ENCODE data around the gene NRP1. TPM values are rescaled to one million over a fixed set of nuclear protein-coding genes. Genes with fewer than 3 reads are reported as not detected.

NRP1 gene
- total and polyA plus RNA-seq, 2 of the 8 experiments (the other 6 are each of a cell fraction or from before 2014, with no cell fraction given): 1.2 to 2.1 TPM

DNA sequence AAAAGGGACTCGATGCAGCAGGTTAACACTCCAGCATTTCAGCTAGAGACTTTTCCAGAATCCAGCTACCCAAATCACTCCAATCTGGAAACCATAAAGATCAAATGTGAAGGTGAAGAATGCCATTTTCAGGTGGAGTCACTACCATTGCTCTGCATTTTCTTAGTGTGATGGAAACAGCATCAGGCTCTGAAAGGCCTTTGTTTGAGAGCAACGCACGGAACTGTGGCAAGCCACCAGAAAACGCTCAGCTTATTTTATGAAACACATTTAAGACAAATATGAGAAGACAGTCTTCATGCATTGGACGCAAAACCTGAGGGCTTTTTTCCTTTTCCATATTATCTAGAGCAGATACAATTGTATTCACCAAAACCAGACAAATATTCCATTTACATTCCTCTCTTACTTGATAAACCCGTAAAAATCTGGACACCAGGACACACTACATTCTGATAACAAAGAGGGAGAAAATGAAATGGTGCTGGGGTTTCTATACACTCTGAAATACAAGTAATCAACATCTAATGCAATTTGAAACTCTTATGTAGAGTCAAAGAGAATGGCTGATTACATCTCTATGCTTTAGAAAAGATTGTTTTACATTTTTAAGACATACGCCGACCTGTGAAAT lies 99.1 kb downstream of the NRP1 start:
- no peak overlapping the region for H2BK5ac ChIP-seq (ENCODE audit: low read depth, low read length)
- H2BK12ac ChIP-seq (ENCODE audit: low read depth, low read length): no peak overlapping the region
- H3K4me2 ChIP-seq (ENCODE audit: insufficient read depth in 1 of 2, low read depth in 2 of 2, low read length in 2 of 2): no peak overlapping the region
- POLR2A ChIA-PET (ENCODE audit: partially characterized antibody): no interaction called here
- H2BK20ac ChIP-seq (ENCODE audit: low read length): no peak overlapping the region
- no peak overlapping the region for H3K9ac ChIP-seq (replicated peaks in 1 of 4; ENCODE audit: extremely low read depth in 1 of 4, low read depth in 3 of 4, low read length in 3 of 4)
- 84% methylated on average over 8 of the region's 8 CpGs; no CpG with 5 or more reads in 1 of the 2 experiments for WGBS, 2 experiments (ENCODE audit: extremely low coverage in 1 of 2, insufficient coverage in 1 of 2, insufficient read length in 1 of 2, insufficient replicate concordance in 2 of 2, low coverage in 1 of 2, low lambda C conversion rate in 2 of 2, missing lambda C conversion rate in 1 of 2)
- no peak overlapping the region for H2AK5ac ChIP-seq (ENCODE audit: low read depth, low read length)
- no peaks in the 10 kb centered on the region for H3K79me2 ChIP-seq (ENCODE audit: control insufficient read depth in 1 of 2, insufficient read depth in 2 of 2, low read length in 2 of 2)
- no peak overlapping the region for H4K5ac ChIP-seq (ENCODE audit: insufficient read length, low read depth, low read length)
- H3K27ac ChIP-seq (ENCODE audit: low read depth, low read length): no peak overlapping the region
- H3K14ac ChIP-seq (ENCODE audit: insufficient read length): no peak overlapping the region
- H2BK120ac ChIP-seq (replicated peaks; ENCODE audit: low read depth, low read length): no peak overlapping the region
- H3K56ac ChIP-seq (replicated peaks; ENCODE audit: insufficient read length, low read depth, low read length): no peak overlapping the region
- no peaks in the 10 kb centered on the region for H3K36me3 ChIP-seq (ENCODE audit: control insufficient read depth in 2 of 4, insufficient read depth in 4 of 4, low read length in 3 of 4)
- H4K20me1 ChIP-seq (replicated peaks in 1 of 2; ENCODE audit: control insufficient read depth in 1 of 2, insufficient read depth in 2 of 2, low read length in 2 of 2): no peaks in the 10 kb centered on the region
- no peaks in the 10 kb centered on the region for H3K27me3 ChIP-seq (replicated peaks in 1 of 4; ENCODE audit: control insufficient read depth in 3 of 4, extremely low read depth in 1 of 4, insufficient read depth in 3 of 4, low read length in 3 of 4)
- H3K23ac ChIP-seq (ENCODE audit: insufficient read length): no peak overlapping the region
- FAIRE-seq (no peak), DNase-seq (ENCODE audit: low read depth in 1 of 2, low spot score in 2 of 2) (no peak)
- no peak overlapping the region for H4K8ac ChIP-seq (ENCODE audit: extremely low read depth, insufficient read depth, low read length)
- H3K18ac ChIP-seq (ENCODE audit: extremely low read depth, low read length): no peak overlapping the region
- H2AFZ ChIP-seq (ENCODE audit: low read length): no peak overlapping the region
- H4K91ac ChIP-seq (replicated peaks; ENCODE audit: insufficient read length, low read length): no peak overlapping the region
- H3K4ac ChIP-seq (replicated peaks; ENCODE audit: insufficient read length, low read depth, low read length): no peak overlapping the region
- H3K79me1 ChIP-seq (ENCODE audit: low read depth, low read length): no peaks in the 10 kb centered on the region
- no peak overlapping the region for H2BK15ac ChIP-seq (ENCODE audit: low read length)
- CTCF ChIA-PET (ENCODE audit: partially characterized antibody): no interaction called here
- H3K23me2 ChIP-seq (ENCODE audit: low read depth, low read length): no peaks in the 10 kb centered on the region; the same call in 1 of the 2 replicates
- H3K4me1 ChIP-seq (replicated peaks in 1 of 4; ENCODE audit: control insufficient read depth in 3 of 4, insufficient read depth in 4 of 4, low read length in 3 of 4): no peaks in the 10 kb centered on the region
- H3K9me3 ChIP-seq (ENCODE audit: insufficient read depth in 2 of 2, low read depth in 1 of 2, low read length in 1 of 2): no peaks in the 10 kb centered on the region
- no peak overlapping the region for H3K4me3 ChIP-seq (ENCODE audit: extremely low read depth in 1 of 4, insufficient read depth in 2 of 4, low read depth in 3 of 4, low read length in 4 of 4)
- TF ChIP-seq YY1 (IDR thresholded peaks at IDR 0.05; ENCODE audit: low read depth, low read length) (no peak), POLR2A (IDR thresholded peaks at IDR 0.05; ENCODE audit: control extremely low read depth in 1 of 2, low read depth in 2 of 2, low read length in 2 of 2) (no peak), MAFK (IDR thresholded peaks at IDR 0.05; ENCODE audit: low read depth, low read length) (no peak), TAF7 (optimal IDR thresholded peaks at IDR 0.05; ENCODE audit: borderline replicate concordance, low read depth, low read length) (no peak), CREB1 (IDR thresholded peaks at IDR 0.05) (no peak)
- TF ChIP-seq, protein P1, sequence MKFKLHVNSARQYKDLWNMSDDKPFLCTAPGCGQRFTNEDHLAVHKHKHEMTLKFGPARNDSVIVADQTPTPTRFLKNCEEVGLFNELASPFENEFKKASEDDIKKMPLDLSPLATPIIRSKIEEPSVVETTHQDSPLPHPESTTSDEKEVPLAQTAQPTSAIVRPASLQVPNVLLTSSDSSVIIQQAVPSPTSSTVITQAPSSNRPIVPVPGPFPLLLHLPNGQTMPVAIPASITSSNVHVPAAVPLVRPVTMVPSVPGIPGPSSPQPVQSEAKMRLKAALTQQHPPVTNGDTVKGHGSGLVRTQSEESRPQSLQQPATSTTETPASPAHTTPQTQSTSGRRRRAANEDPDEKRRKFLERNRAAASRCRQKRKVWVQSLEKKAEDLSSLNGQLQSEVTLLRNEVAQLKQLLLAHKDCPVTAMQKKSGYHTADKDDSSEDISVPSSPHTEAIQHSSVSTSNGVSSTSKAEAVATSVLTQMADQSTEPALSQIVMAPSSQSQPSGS (IDR thresholded peaks at IDR 0.05; ENCODE audit: low read length): no peak
